ENCODE results near the gene ADORA1.

The ADORA1 gene

DNA sequence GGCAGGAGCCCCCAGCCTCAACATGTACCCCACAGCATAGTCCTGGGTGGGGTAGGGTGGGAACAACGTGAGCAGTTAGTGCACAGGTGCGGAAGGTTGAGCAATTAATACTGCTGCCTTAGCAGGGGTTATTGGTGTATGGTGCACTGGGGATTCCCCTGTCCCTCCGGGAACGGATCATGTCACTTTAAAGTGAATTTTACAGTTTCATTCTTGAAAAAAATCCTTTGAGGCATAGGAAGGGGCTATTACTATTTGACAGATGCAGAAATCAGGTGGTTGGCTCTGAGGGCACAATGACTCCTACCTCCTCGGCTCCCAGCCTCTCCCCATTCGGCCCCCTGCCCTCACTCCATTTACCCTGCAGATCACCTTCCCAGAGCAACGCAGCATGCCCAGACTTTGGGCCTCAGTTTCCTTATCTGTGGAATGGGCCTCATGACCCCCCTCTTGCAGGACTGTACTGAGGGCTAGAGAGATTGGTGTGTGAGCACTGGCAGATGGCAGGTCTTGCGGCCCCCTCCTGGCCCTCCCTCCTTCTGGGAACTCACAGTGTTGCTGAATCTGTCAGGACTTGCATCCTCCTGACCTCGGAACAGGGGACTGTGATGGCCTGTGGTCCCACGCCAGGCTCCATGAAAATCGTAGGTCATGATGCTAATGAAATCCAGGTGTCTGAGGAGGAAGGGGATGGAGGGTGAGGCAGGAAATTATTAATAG lies 53.2 kb downstream of the ADORA1 start:
- no peak for TF ChIP-seq POLR2A (IDR thresholded peaks at IDR 0.05; ENCODE audit: low read depth, low read length)
- no peak for TF ChIP-seq TAF1 (IDR thresholded peaks at IDR 0.05; ENCODE audit: borderline replicate concordance, low read depth, low read length)
- no peak for TF ChIP-seq POLR2AphosphoS5 (IDR thresholded peaks at IDR 0.05; ENCODE audit: low read depth, low read length)
- peak; percentile 70 for FAIRE-seq
- DNase-seq (ENCODE audit: insufficient read length) = no peak

DNA sequence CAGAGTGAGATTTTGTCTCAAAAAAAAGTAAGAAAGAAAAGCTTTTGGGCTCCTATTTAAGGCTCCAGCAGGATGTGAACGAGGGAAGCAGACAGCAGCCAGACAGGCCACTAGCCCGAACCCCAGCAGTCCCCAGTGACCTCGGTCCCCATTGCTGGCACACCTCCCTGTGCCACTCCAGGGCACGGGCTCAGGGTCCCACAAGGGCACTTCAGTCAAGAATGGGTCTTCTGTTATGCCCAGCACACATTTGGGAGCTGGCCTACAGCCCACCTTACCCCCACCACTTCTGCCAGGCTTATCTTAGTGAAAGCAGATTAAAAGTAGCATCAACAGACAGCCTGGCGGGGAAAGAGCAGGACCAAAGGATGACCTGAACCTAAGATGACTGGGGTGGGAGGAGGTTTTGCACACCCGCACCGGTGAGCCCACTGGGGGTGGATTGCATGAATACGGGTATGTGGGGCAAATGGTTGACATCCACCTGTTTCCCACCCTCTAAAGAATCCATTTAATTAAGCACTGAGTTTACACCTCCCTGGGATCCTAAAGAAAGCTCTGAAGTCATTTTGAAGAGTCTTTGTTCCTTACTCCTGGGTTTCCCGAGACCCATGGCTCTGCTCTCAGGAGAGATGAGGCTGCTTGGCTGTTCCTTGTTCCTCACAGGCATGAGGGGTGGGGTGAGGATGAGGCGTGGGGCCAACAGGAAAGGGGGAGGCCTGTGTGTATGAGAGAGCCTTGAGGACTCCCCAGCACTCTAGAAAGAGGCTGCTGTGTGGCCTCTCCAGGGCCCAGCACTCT lies 54.3 kb downstream of the ADORA1 start:
- no peak for DNase-seq (ENCODE audit: insufficient read length)
- no peak for FAIRE-seq
- no peak for TF ChIP-seq POLR2A (IDR thresholded peaks at IDR 0.05; ENCODE audit: low read depth, low read length)
- no peak for TF ChIP-seq TAF1 (IDR thresholded peaks at IDR 0.05; ENCODE audit: borderline replicate concordance, low read depth, low read length)
- TF ChIP-seq POLR2AphosphoS5 (IDR thresholded peaks at IDR 0.05; ENCODE audit: low read depth, low read length) = no peak

DNA sequence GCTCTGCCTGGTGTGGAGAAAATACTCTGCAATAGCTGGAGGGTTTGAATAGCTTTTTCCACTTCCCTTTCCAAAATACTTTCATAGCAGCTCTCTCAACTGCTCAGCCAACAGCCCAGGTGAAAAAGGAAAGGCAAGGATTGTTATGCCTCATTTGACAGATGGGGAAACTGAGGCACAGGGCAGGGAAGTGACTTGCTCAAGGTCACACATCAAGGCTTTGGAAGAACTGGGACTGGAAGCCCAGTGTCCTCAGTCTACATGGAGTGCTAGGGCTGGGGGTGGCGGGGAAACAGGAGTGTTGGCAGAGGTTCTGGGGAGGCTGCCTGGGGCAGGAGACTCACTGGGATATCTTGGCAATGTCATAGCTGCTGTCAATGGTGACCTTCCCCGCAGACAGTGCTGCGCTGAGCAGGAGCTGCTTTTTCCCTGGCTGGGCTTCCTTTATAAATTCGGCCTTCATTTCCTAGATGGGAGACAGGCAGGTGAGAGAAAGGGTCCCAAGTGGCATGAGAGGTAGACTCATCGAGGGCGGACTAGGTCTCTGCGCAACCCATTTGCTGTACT lies 54.9 kb downstream of the ADORA1 start:
- FAIRE-seq (no peak), DNase-seq (ENCODE audit: insufficient read length) (no peak)
- TF ChIP-seq TAF1 (IDR thresholded peaks at IDR 0.05; ENCODE audit: borderline replicate concordance, low read depth, low read length) (no peak), POLR2AphosphoS5 (IDR thresholded peaks at IDR 0.05; ENCODE audit: low read depth, low read length) (no peak), POLR2A (IDR thresholded peaks at IDR 0.05; ENCODE audit: low read depth, low read length) (no peak)

DNA sequence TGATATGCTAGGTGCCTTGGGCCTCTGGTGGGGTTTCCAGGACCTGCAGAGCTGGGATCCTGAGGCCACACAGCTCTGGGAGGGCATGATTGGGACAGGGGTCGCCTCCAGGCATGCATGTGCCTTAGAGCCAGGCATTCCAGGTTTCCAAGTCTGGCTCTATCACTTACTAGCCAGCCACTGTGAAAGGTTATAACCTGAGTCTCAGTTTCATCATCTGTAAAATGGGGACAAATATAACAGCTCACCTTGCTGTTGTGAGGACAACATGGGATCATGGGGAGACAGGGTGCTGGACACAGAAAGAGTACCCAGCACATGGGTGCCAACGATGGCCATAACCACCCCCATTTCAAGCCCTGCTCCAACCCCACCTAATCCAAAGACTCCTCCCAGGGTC lies 56.3 kb downstream of the ADORA1 start:
- FAIRE-seq (no peak), DNase-seq (ENCODE audit: insufficient read length) (no peak)
- TF ChIP-seq POLR2AphosphoS5 (IDR thresholded peaks at IDR 0.05; ENCODE audit: low read depth, low read length) = no peak
- TF ChIP-seq POLR2A (IDR thresholded peaks at IDR 0.05; ENCODE audit: low read depth, low read length) = no peak
- TF ChIP-seq TAF1 (IDR thresholded peaks at IDR 0.05; ENCODE audit: borderline replicate concordance, low read depth, low read length) = no peak

DNA sequence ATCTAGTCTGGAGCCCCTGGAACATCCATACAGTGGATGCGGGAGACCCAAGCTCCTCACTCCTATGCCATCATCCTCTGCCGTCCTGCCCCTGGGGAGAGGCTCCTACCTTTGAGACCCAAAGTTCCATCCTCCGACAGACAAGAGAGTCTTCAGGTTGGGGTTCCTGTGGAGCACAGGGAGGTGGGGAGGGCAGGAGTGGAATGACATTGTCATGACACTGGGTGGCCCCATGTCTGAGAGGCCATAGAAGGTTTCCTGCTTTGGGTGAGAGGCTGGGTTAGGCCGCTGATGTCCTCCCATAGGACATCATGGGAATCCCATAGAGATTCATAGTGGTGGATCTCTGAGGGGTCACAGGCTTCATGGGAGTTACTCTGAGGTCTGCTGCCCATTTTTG lies 56.9 kb downstream of the ADORA1 start:
- TF ChIP-seq POLR2AphosphoS5 (IDR thresholded peaks at IDR 0.05; ENCODE audit: low read depth, low read length) = no peak
- no peak for TF ChIP-seq POLR2A (IDR thresholded peaks at IDR 0.05; ENCODE audit: low read depth, low read length)
- no peak for TF ChIP-seq TAF1 (IDR thresholded peaks at IDR 0.05; ENCODE audit: borderline replicate concordance, low read depth, low read length)
- DNase-seq (ENCODE audit: insufficient read length) (no peak), FAIRE-seq (no peak)

DNA sequence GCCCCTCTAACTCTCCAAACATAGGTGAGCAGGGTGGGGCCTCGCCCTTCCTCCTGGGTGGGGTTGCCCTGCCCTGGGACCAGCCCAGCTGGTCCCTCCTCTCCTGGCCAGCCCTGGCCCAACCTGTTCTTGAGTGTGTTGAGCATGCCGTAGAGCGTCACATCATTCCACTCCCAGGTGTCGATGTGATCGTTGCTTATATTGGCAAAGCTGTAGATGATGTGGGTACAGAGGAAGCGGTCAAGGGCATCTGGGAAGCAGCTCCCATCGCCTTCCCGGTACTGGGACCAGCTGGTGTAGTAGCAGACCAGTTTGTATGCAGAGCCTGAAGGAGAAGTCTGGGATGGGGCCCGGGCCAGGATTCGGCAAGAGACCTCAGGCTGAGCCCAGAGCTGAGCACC lies 57.5 kb downstream of the ADORA1 start:
- no peak for FAIRE-seq
- DNase-seq (ENCODE audit: insufficient read length) = no peak
- TF ChIP-seq POLR2AphosphoS5 (IDR thresholded peaks at IDR 0.05; ENCODE audit: low read depth, low read length) (no peak), POLR2A (IDR thresholded peaks at IDR 0.05; ENCODE audit: low read depth, low read length) (no peak), TAF1 (IDR thresholded peaks at IDR 0.05; ENCODE audit: borderline replicate concordance, low read depth, low read length) (no peak)

DNA sequence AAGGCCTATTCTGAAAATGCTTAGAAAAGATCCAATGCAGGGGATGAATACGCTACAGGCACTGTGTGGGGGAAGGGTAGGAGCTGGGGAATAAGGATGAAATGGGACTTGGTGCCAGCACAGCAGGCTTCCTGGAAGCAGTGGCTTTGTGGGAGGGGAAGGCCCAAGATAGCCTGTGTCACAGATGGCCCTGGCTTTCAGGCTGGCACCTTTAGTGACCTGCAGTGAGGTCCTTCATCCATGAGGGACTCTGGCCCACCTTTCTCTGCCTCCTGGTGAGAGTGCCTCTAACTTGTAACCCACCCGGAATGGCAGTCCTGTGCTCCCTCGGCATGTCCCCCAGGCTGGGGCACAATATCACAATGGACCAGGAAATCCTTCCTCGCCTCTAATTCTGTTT lies 58.1 kb downstream of the ADORA1 start:
- FAIRE-seq = no peak
- no peak for DNase-seq (ENCODE audit: insufficient read length)
- TF ChIP-seq POLR2AphosphoS5 (IDR thresholded peaks at IDR 0.05; ENCODE audit: low read depth, low read length) (no peak), TAF1 (IDR thresholded peaks at IDR 0.05; ENCODE audit: borderline replicate concordance, low read depth, low read length) (no peak), POLR2A (IDR thresholded peaks at IDR 0.05; ENCODE audit: low read depth, low read length) (no peak)

DNA sequence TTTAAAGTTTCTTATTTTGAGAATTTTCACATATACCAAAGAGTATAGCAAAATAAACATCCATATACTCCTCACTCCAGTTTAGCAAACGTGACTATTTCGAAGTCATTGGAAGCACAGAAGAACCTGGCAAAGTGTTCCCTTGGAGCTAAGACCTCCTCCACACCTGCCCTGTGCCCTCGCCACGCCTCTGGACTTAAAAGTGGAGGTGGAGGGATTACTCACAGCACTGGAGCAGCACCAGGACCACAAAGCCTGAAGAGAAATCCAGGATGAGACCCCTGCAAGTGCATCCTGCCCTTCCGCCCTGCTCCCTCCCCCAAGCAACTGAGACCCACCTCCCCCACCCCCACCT lies 58.5 kb downstream of the ADORA1 start:
- TF ChIP-seq POLR2A (IDR thresholded peaks at IDR 0.05; ENCODE audit: low read depth, low read length) (no peak), TAF1 (IDR thresholded peaks at IDR 0.05; ENCODE audit: borderline replicate concordance, low read depth, low read length) (no peak), POLR2AphosphoS5 (IDR thresholded peaks at IDR 0.05; ENCODE audit: low read depth, low read length) (no peak)
- no peak for FAIRE-seq
- no peak for DNase-seq (ENCODE audit: insufficient read length)

DNA sequence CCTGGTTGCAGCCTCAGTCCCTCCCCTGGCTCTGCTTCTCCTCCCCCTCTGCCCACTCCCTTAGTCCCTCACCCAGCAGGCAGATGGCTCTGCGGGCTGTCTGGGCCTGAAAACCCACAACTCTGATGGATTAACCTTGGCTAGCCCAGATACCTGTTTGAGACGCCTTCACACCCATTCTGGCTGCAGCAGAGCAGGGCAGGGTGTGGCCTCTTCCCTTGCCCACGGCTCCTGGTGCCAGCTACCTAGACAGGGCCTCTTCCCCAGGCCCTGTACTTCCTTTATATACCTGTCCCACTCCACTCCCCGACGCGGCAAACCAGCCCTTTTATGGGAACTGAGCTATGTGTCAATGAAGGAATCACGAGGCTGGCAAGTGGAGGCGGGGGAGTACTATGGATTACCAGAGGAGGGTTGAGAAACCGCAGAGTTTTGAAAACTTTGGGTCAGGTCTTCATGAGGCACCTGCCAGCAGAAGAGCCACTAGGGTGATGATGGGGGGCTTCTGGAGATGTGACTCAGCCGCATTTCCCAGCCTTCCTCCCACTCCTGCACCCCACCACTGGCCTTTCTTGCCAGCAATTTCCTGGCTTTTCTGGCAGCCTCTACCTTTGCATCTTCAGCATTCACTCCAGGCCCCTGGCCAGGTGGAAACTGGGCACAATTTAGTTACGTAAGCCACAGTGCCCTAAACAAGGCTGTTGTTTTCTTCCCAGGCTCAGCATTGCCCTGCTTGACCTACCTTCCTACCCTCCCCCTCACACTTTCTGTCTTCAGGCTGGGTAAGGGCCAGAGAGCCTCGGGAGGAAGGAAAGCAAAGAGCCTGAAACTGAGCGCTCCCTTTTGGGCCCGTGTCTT lies 59.1 kb downstream of the ADORA1 start, which contains the start of gene CHI3L1:
TSS of gene CHI3L1 (minus strand) at position 259 of the 858 bp plus-strand sequence. CDS start at position 178, 81 bp downstream.
- DNase-seq (ENCODE audit: insufficient read length) = no peak
- no peak for TF ChIP-seq TAF1 (IDR thresholded peaks at IDR 0.05; ENCODE audit: borderline replicate concordance, low read depth, low read length)
- TF ChIP-seq POLR2A (IDR thresholded peaks at IDR 0.05; ENCODE audit: low read depth, low read length) = no peak

DNA sequence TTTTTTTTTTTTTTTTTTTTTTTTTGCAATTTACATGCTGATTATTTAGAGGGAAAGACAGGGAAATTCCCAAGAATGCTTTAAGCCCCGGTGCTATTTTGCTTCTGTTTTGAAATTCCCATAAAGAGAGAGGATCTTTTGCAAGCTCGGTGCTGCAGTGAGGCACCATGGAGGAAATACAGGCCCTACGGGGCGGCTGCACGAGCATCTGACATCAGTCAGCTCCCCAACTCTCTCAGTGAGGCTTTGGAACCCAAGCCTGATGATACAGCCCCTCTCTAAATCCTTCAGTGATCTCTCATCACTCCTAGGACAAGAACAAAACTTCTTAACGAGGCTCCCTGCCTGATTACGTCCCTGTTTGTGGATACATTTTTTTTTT lies 59.8 kb downstream of the ADORA1 start:
- FAIRE-seq (no peak), DNase-seq (ENCODE audit: insufficient read length) (no peak)
- TF ChIP-seq TAF1 (IDR thresholded peaks at IDR 0.05; ENCODE audit: borderline replicate concordance, low read depth, low read length) (no peak), POLR2A (IDR thresholded peaks at IDR 0.05; ENCODE audit: low read depth, low read length) (no peak), POLR2AphosphoS5 (IDR thresholded peaks at IDR 0.05; ENCODE audit: low read depth, low read length) (no peak)

More for the DNA sequence above, 59.1 kb downstream of the ADORA1 start, which contains the start of gene CHI3L1:
- FAIRE-seq = no peak
